Activated T-cell treated with anti-CD3 and anti-CD28 coated beads, Interleukin-2, amount 50 U/mL, for 24 hours (primary cell): Measurements from ENCODE around the gene TTLL13.
"Not testable (repeated sequence)": the region's sequence is repeated elsewhere in the genome, so short reads cannot be mapped to it uniquely, and the experiment has no call there.

ENCODE experiments used
- DNase-seq: peaks from one replicate; pipeline ENCODE4 v3.0.0-alpha.2; 2020
- H3K27ac Mint-ChIP-seq: 2 replicates; pipeline ENCODE4 v1.8.0; 2020; ENCODE audit warnings: mild to moderate bottlenecking, mixed read lengths
- H3K27me3 Mint-ChIP-seq: 2 replicates; pipeline ENCODE4 v1.8.0; 2020; ENCODE audit warnings: mixed read lengths
- H3K36me3 Mint-ChIP-seq: 2 replicates; pipeline ENCODE4 v1.8.0; 2020; ENCODE audit warnings: low read depth, mixed read lengths
- H3K4me1 Mint-ChIP-seq: 2 replicates; pipeline ENCODE4 v1.8.0; 2020; ENCODE audit warnings: low read depth, mixed read lengths
- H3K4me3 Mint-ChIP-seq: 2 replicates; pipeline ENCODE4 v1.8.0; 2020; ENCODE audit warnings: mild to moderate bottlenecking, moderate library complexity, mixed read lengths
- H3K9me3 Mint-ChIP-seq: 2 replicates; pipeline ENCODE4 v1.8.0; 2020; ENCODE audit warnings: mixed read lengths

The TTLL13 gene

GRCh38 chr15:90241343-90242192 lies 7.8 kb upstream of the TTLL13 start:
- Mint-ChIP-seq H3K4me3 (no peak overlapping the region), H3K36me3 (peaks cover 38% of the 10 kb centered on the region), H3K27ac (peak overlapping the region; percentile 44)

GRCh38 chr15:90243943-90244639 lies 5.3 kb upstream of the TTLL13 start:
- Mint-ChIP-seq H3K9me3 (no peaks in the 10 kb centered on the region), H3K4me1 (peaks cover 10% of the 10 kb centered on the region), H3K27ac (no peak overlapping the region), H3K27me3 (no peaks in the 10 kb centered on the region), H3K36me3 (peaks cover 21% of the 10 kb centered on the region), H3K4me3 (no peak overlapping the region)
- DNase-seq, result no peak

More at GRCh38 chr15:90241343-90242192, 7.8 kb upstream of the TTLL13 start:
- peaks cover 14% of the 10 kb centered on the region for H3K4me1 Mint-ChIP-seq
- no peaks in the 10 kb centered on the region for H3K9me3 Mint-ChIP-seq
- no peaks in the 10 kb centered on the region for H3K27me3 Mint-ChIP-seq
- no peak for DNase-seq

- Mint-ChIP-seq H3K36me3 (no peaks in the 10 kb centered on the region), H3K27me3 (peaks cover 3% of the 10 kb centered on the region), H3K27ac (peak overlapping the region; percentile 26), H3K9me3 (no peaks in the 10 kb centered on the region), H3K4me1 (peaks cover 17% of the 10 kb centered on the region), H3K4me3 (peak overlapping the region; percentile 65)
- DNase-seq, result no peak
Observed at GRCh38 chr15:90248789-90249202, 560 bp upstream of the TTLL13 start.

DNA sequence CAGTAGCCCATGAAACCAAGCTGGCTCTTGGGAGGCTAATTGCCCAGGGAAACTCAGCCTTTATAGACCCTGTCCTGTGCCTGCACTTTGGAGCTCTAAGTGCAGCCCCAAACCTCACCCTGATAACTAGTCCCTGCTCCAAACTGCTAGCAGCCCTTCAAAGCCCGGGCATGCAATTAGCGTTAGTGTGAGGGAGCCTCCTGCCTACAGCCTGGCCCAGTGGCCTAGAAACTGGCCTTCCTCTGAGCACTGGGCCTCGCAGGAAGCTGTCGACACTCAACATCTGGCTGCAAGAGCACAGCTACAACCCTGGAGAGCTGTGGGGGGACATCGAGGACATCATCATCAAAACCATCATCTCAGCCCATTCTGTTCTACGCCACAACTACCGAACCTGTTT lies 8.4 kb downstream of the TTLL13 start:
- Mint-ChIP-seq H3K27me3 (no peaks in the 10 kb centered on the region), H3K27ac (no peak overlapping the region), H3K4me3 (no peak overlapping the region), H3K36me3 (no peaks in the 10 kb centered on the region), H3K9me3 (no peaks in the 10 kb centered on the region), H3K4me1 (peaks cover 6% of the 10 kb centered on the region)
- DNase-seq, result no peak

DNA sequence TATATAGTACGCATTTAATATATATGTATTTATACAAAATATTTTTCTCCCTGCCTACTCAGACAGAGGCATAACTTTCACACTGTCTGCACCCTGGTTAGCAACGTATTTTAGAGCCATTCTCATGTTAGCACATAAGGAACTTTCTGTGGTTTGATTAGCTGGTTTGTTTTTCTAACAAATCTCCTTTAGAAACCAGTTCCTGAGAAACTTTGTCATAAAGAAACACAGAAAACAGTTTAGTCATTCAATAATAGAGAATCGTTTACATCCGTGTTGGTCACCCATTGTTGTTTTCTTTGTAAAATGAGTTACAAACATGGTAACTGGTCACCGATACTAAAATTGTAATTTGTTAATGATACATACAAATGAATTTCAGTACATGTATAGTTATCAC lies 10.2 kb downstream of the TTLL13 start:
- no peak for DNase-seq
- H3K27ac Mint-ChIP-seq, result no peak overlapping the region
- H3K36me3 Mint-ChIP-seq, result no peaks in the 10 kb centered on the region
- H3K4me3 Mint-ChIP-seq, result no peak overlapping the region
- H3K9me3 Mint-ChIP-seq, result no peaks in the 10 kb centered on the region
- peaks cover 16% of the 10 kb centered on the region for H3K4me1 Mint-ChIP-seq
- no peaks in the 10 kb centered on the region for H3K27me3 Mint-ChIP-seq

DNA sequence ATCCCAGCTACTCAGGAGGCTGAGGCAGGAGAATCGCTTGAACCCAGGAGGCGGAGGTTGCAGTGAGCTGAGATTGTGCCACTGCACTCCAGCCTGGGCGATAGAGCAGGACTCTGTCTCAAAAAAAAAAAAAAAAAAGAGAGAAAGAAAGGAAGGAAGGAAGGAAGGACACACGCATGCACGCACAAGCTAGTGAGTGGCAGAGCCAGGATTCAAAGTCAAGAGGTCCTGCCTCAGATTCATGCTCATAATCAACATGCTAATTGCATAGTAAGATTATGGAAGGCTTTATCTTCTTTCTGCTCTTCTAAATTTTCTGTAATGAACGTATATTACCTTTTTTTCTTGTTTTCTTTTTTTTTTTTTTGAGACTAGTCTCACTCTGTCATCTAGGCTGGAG lies 11.4 kb downstream of the TTLL13 start:
- H3K4me3 Mint-ChIP-seq, H3K9me3 Mint-ChIP-seq, DNase-seq, H3K27me3 Mint-ChIP-seq, H3K27ac Mint-ChIP-seq, H3K36me3 Mint-ChIP-seq: not testable (repeated sequence)
- peaks cover 20% of the 10 kb centered on the region for H3K4me1 Mint-ChIP-seq

DNA sequence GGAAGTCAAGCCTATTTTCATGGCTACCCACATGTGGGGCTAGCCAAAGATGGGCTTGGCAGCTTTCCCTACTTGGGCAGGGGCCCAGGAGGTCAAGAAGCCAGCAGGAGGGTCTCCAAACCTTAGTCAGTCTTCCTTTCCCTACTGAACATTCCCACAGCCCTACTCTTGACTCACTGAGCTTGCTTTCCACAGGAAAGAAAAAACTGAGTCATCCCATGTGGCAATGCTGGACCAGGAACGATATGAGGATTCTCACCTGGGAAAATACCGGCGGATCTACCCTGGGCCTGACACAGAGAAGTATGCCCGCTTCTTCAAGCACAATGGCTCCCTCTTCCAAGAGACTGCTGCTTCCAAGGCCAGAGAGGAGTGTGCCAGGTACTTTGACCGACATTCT lies 12.5 kb downstream of the TTLL13 start:
- Mint-ChIP-seq H3K27me3 (no peaks in the 10 kb centered on the region), H3K4me1 (peaks cover 23% of the 10 kb centered on the region), H3K4me3 (no peak overlapping the region), H3K27ac (no peak overlapping the region), H3K36me3 (peaks cover 18% of the 10 kb centered on the region), H3K9me3 (no peaks in the 10 kb centered on the region)
- DNase-seq, result no peak

DNA sequence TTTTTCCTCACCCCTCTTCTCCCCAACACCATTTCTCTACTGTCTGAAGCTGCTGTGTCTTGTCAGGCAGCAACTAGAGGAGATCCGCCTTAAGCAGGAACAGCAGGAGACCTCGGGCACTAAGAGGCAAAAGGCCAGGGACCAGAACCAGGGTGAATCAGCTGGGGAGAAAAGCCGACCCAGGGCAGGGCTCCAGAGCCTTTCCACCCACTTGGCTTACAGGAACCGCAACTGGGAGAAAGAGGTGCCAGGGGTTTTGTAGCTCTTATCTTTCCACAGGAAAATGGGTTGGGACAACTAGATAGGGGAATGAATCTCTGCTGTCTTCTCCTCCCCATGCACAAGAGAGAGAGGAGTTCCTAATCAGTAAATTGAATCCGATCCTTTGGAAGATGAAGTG lies 13.1 kb downstream of the TTLL13 start:
- H3K27ac Mint-ChIP-seq, result no peak overlapping the region
- no peaks in the 10 kb centered on the region for H3K9me3 Mint-ChIP-seq
- peaks cover 28% of the 10 kb centered on the region for H3K4me1 Mint-ChIP-seq
- H3K4me3 Mint-ChIP-seq, result no peak overlapping the region
- peaks cover 24% of the 10 kb centered on the region for H3K36me3 Mint-ChIP-seq
- no peaks in the 10 kb centered on the region for H3K27me3 Mint-ChIP-seq
- no peak for DNase-seq

GRCh38 chr15:90264671-90265070 lies 15.3 kb downstream of the TTLL13 start:
- Mint-ChIP-seq H3K4me3 (peak overlapping the region; percentile 95), H3K27me3 (no peaks in the 10 kb centered on the region), H3K4me1 (peaks cover 40% of the 10 kb centered on the region), H3K36me3 (peaks cover 40% of the 10 kb centered on the region), H3K27ac (peak overlapping the region; percentile 97), H3K9me3 (no peaks in the 10 kb centered on the region)
- DNase-seq, result peak; percentile 52

DNA sequence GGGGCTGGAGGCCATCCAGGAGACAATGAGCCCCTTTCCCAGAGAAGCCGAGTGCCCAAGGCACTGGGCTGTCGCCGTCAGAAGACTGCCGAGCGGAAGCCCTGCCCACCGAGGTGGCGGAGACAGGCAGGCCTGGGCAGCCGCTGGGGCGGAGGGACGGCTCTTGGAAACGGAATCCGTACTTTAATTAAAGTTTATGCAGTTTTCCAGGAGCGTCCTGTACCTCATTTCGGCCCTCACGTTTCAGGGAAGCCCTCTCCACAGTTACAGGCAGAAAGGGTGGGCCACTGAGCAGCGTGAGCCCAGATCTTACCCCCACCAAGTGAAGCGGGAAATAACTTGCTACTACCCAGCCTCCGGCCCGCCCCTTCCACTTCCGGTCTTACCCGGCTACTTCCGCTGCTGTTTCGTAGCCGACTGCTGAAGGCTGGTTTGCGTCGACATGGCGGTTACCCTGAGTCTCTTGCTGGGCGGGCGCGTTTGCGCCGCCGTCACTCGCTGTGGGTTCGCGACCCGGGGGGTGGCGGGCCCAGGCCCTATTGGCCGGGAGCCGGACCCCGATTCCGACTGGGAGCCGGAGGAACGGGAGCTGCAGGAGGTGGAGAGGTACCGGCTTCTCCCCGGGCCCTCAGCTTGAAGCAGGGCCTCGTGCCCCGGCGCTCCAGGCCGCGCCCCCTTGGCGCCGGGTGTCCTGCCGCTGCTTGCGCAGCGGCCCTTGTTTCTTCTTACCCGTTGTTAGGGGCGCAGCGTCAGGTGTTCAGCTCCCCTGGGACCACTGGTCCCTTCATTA lies 16.1 kb downstream of the TTLL13 start, which contains the start of gene NGRN:
TSS of gene NGRN (plus strand) at position 402 of the 790 bp plus-strand sequence. CDS start at position 443, 41 bp downstream.
- peak; percentile 97 for DNase-seq
- Mint-ChIP-seq H3K9me3 (no peaks in the 10 kb centered on the region), H3K4me3 (peak within 1 kb of the TSS; percentile 95), H3K4me1 (peaks cover 45% of the 10 kb centered on the region), H3K27me3 (no peaks in the 10 kb centered on the region), H3K36me3 (peaks cover 48% of the 10 kb centered on the region), H3K27ac (peak within 1 kb of the TSS; percentile 97)

DNA sequence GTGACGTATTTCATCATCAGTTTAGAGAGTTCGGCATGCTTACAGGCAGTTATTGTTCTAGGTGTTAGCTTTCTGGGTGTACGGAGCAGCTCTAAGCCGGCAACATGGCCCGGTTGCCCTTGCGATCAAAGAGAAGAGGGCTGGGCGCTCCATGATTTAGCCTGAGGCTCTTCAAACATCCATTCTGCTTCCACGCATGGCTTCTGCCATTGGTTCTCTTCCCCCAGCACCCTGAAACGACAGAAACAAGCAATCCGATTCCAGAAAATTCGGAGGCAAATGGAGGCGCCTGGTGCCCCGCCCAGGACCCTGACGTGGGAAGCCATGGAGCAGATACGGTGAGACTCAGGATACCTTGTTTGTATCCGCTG lies 16.7 kb downstream of the TTLL13 start:
- peaks cover 49% of the 10 kb centered on the region for H3K4me1 Mint-ChIP-seq
- peaks cover 54% of the 10 kb centered on the region for H3K36me3 Mint-ChIP-seq
- no peaks in the 10 kb centered on the region for H3K9me3 Mint-ChIP-seq
- H3K27me3 Mint-ChIP-seq, result no peaks in the 10 kb centered on the region
- peak overlapping the region; percentile 97 for H3K27ac Mint-ChIP-seq
- H3K4me3 Mint-ChIP-seq, result peak overlapping the region; percentile 95
- DNase-seq, result peak; percentile 67

GRCh38 chr15:90266485-90266884 lies 17.1 kb downstream of the TTLL13 start:
- H3K27ac Mint-ChIP-seq, result peak overlapping the region; percentile 97
- H3K4me1 Mint-ChIP-seq, result peaks cover 54% of the 10 kb centered on the region
- DNase-seq, result no peak

GRCh38 chr15:90268415-90268814 lies 19.1 kb downstream of the TTLL13 start:
- DNase-seq, result no peak
- Mint-ChIP-seq H3K4me3 (peak overlapping the region; percentile 95), H3K36me3 (peaks cover 78% of the 10 kb centered on the region), H3K27ac (peak overlapping the region; percentile 69), H3K4me1 (peaks cover 70% of the 10 kb centered on the region), H3K9me3 (no peaks in the 10 kb centered on the region), H3K27me3 (no peaks in the 10 kb centered on the region)

More at GRCh38 chr15:90266485-90266884, 17.1 kb downstream of the TTLL13 start:
- peaks cover 59% of the 10 kb centered on the region for H3K36me3 Mint-ChIP-seq
- H3K27me3 Mint-ChIP-seq, result no peaks in the 10 kb centered on the region
- peak overlapping the region; percentile 95 for H3K4me3 Mint-ChIP-seq
- no peaks in the 10 kb centered on the region for H3K9me3 Mint-ChIP-seq

GRCh38 chr15:90270502-90271150 lies 21.3 kb downstream of the TTLL13 start:
- Mint-ChIP-seq H3K9me3 (no peaks in the 10 kb centered on the region), H3K27ac (peak overlapping the region; percentile 88), H3K36me3 (peaks cover 92% of the 10 kb centered on the region), H3K4me3 (no peak overlapping the region), H3K27me3 (no peaks in the 10 kb centered on the region), H3K4me1 (peaks cover 56% of the 10 kb centered on the region)
- DNase-seq, result peak; percentile 23
